ENCODE data around the gene CCL5. TPM values are rescaled to one million over a fixed set of nuclear protein-coding genes. Genes with fewer than 3 reads are reported as not detected.

The CCL5 gene
- polyA plus RNA-seq, 1 of the 3 experiments (the other 2 are of a cell fraction), result 0.23 TPM

DNA sequence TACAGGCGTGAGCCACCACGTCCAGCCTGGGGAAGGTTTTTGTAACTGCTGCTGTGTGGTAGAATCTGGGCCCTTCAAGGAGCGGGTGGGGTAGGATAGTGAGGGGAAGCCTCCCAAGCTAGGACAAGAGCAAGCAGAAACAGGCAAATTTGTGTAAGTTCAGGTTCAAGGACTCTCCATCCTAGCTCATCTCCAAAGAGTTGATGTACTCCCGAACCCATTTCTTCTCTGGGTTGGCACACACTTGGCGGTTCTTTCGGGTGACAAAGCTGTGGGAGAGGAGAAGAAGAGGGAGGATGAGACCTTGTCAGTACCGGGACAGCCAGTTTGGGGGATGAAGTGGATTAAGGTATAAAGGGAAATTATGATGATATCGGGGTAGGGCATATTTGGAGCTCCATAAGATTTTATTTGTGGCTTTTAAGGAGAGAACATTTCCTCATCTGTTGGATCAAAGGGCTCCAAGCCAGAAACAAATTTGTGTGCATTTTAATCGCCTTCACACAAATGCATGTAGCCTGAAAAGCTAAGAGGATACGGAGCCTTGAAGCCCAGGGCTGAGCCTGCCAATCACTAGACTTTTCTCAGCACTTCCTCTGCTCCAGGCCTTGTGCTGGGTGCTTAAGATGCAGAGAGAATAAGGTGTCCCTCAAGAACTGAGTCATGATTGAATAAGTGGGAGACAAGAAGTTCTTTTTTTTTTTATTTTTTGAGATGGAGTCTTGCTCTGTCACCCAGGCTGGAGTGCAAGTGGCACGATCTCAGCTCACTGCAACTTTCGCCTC, 7.8 kb downstream of the CCL5 start:
- no peak overlapping the region for H3K4me2 ChIP-seq
- DNase-seq, result no peak
- H3K9me3 ChIP-seq, result no peaks in the 10 kb centered on the region
- H4K20me1 ChIP-seq (ENCODE audit: insufficient read depth), result no peaks in the 10 kb centered on the region
- no peaks in the 10 kb centered on the region for H3K79me2 ChIP-seq (ENCODE audit: insufficient read depth)
- no peaks in the 10 kb centered on the region for H3K9me2 ChIP-seq
- no peak overlapping the region for H3K4me3 ChIP-seq (ENCODE audit: low read depth in 2 of 2, low read length in 1 of 2)
- TF ChIP-seq, protein P1, sequence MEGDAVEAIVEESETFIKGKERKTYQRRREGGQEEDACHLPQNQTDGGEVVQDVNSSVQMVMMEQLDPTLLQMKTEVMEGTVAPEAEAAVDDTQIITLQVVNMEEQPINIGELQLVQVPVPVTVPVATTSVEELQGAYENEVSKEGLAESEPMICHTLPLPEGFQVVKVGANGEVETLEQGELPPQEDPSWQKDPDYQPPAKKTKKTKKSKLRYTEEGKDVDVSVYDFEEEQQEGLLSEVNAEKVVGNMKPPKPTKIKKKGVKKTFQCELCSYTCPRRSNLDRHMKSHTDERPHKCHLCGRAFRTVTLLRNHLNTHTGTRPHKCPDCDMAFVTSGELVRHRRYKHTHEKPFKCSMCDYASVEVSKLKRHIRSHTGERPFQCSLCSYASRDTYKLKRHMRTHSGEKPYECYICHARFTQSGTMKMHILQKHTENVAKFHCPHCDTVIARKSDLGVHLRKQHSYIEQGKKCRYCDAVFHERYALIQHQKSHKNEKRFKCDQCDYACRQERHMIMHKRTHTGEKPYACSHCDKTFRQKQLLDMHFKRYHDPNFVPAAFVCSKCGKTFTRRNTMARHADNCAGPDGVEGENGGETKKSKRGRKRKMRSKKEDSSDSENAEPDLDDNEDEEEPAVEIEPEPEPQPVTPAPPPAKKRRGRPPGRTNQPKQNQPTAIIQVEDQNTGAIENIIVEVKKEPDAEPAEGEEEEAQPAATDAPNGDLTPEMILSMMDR (IDR thresholded peaks at IDR 0.05), result no peak
- TF ChIP-seq, protein P2, sequence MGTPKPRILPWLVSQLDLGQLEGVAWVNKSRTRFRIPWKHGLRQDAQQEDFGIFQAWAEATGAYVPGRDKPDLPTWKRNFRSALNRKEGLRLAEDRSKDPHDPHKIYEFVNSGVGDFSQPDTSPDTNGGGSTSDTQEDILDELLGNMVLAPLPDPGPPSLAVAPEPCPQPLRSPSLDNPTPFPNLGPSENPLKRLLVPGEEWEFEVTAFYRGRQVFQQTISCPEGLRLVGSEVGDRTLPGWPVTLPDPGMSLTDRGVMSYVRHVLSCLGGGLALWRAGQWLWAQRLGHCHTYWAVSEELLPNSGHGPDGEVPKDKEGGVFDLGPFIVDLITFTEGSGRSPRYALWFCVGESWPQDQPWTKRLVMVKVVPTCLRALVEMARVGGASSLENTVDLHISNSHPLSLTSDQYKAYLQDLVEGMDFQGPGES (IDR thresholded peaks at IDR 0.05; ENCODE audit: low read depth, low read length), result no peak
- no peak for TF ChIP-seq TAF1 (IDR thresholded peaks at IDR 0.05; ENCODE audit: borderline replicate concordance, low read depth, low read length)
- no peak for TF ChIP-seq GATA2 (CRISPR knock-in tag; IDR thresholded peaks at IDR 0.05)
- no peak for TF ChIP-seq TEAD4 (IDR thresholded peaks at IDR 0.05; ENCODE audit: borderline replicate concordance, insufficient read depth)
- TF ChIP-seq, protein P3, sequence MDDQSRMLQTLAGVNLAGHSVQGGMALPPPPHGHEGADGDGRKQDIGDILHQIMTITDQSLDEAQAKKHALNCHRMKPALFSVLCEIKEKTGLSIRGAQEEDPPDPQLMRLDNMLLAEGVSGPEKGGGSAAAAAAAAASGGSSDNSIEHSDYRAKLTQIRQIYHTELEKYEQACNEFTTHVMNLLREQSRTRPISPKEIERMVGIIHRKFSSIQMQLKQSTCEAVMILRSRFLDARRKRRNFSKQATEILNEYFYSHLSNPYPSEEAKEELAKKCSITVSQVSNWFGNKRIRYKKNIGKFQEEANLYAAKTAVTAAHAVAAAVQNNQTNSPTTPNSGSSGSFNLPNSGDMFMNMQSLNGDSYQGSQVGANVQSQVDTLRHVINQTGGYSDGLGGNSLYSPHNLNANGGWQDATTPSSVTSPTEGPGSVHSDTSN (IDR thresholded peaks at IDR 0.05), result no peak
- TF ChIP-seq EZH2phosphoT487 (IDR thresholded peaks at IDR 0.05; ENCODE audit: borderline replicate concordance, low read depth), result no peak
- no peak for TF ChIP-seq MXI1 (IDR thresholded peaks at IDR 0.05; ENCODE audit: low read depth, low read length)
- TF ChIP-seq, protein P4, sequence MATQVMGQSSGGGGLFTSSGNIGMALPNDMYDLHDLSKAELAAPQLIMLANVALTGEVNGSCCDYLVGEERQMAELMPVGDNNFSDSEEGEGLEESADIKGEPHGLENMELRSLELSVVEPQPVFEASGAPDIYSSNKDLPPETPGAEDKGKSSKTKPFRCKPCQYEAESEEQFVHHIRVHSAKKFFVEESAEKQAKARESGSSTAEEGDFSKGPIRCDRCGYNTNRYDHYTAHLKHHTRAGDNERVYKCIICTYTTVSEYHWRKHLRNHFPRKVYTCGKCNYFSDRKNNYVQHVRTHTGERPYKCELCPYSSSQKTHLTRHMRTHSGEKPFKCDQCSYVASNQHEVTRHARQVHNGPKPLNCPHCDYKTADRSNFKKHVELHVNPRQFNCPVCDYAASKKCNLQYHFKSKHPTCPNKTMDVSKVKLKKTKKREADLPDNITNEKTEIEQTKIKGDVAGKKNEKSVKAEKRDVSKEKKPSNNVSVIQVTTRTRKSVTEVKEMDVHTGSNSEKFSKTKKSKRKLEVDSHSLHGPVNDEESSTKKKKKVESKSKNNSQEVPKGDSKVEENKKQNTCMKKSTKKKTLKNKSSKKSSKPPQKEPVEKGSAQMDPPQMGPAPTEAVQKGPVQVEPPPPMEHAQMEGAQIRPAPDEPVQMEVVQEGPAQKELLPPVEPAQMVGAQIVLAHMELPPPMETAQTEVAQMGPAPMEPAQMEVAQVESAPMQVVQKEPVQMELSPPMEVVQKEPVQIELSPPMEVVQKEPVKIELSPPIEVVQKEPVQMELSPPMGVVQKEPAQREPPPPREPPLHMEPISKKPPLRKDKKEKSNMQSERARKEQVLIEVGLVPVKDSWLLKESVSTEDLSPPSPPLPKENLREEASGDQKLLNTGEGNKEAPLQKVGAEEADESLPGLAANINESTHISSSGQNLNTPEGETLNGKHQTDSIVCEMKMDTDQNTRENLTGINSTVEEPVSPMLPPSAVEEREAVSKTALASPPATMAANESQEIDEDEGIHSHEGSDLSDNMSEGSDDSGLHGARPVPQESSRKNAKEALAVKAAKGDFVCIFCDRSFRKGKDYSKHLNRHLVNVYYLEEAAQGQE (IDR thresholded peaks at IDR 0.05; ENCODE audit: low read depth, low read length), result no peak
- no peak for TF ChIP-seq EP300 (IDR thresholded peaks at IDR 0.05; ENCODE audit: borderline replicate concordance in 1 of 2, low read depth in 1 of 2, low read length in 1 of 2)
- no peak for TF ChIP-seq YY1 (IDR thresholded peaks at IDR 0.05; ENCODE audit: low read depth)
- no peak for TF ChIP-seq RFX5 (IDR thresholded peaks at IDR 0.05; ENCODE audit: low read length)
- no peak for TF ChIP-seq FOXM1 (IDR thresholded peaks at IDR 0.05; ENCODE audit: low read depth)
- TF ChIP-seq SIN3A (IDR thresholded peaks at IDR 0.05; ENCODE audit: borderline replicate concordance, low read depth, low read length), result no peak
- ChIA-PET POLR2A (no interaction called here), CTCF (interaction anchor here (0.7 to 1.2 kb wide), 3 partner anchors 23 to 611 kb away, joined by 3 to 4 read pairs (median 3); no protein-coding TSS in a partner anchor)
- H3K27ac ChIP-seq (ENCODE audit: low read depth in 2 of 2, low read length in 1 of 2), result no peak overlapping the region
- no peak overlapping the region for H2AFZ ChIP-seq (ENCODE audit: low read depth)
- H3F3A ChIP-seq (replicated peaks; ENCODE audit: insufficient read depth), result no peaks in the 10 kb centered on the region
- H3K4me1 ChIP-seq (ENCODE audit: control insufficient read depth in 1 of 2, insufficient read depth in 2 of 2, low read depth in 1 of 2, low read length in 1 of 2), result no peaks in the 10 kb centered on the region
- H3K36me3 ChIP-seq (replicated peaks in 1 of 2; ENCODE audit: control insufficient read depth in 1 of 2, insufficient read depth in 2 of 2, low read length in 1 of 2), result no peaks in the 10 kb centered on the region
- WGBS (ENCODE audit: low lambda C conversion rate), result 85% methylated on average over 12 of the region's 12 CpGs
- no peaks in the 10 kb centered on the region for H3K27me3 ChIP-seq (ENCODE audit: insufficient read depth)
- H3K9ac ChIP-seq, result no peak overlapping the region

Data from SK-N-SH (cell line).